Activated T-cell treated with anti-CD3 and anti-CD28 coated beads for 4 hours (primary cell): ENCODE data around the gene ARHGEF40.

Source experiments
- DNase-seq: peaks from one replicate; pipeline ENCODE4 v3.0.0-alpha.2; 2020

ARHGEF40 gene

GRCh38 chr14:21060614-21061346 lies 9.3 kb upstream of the ARHGEF40 start:
- DNase-seq: no peak

- no peak for DNase-seq
Observed at GRCh38 chr14:21061347-21061668, 8.8 kb upstream of the ARHGEF40 start.

GRCh38 chr14:21063479-21063878 lies 6.6 kb upstream of the ARHGEF40 start:
- DNase-seq: no peak

- no peak for DNase-seq
Observed at GRCh38 chr14:21066882-21067502, 3.1 kb upstream of the ARHGEF40 start.

GRCh38 chr14:21068521-21069387 lies 1.4 kb upstream of the ARHGEF40 start:
- DNase-seq: no peak

GRCh38 chr14:21069388-21070082 lies 569 bp upstream of the ARHGEF40 start:
- no peak for DNase-seq

- no peak for DNase-seq
Observed at GRCh38 chr14:21070610-21071224, 613 bp downstream of the ARHGEF40 start.

- DNase-seq: no peak
Observed at GRCh38 chr14:21071225-21072030, 1.3 kb downstream of the ARHGEF40 start.

GRCh38 chr14:21072031-21072473 lies 1.9 kb downstream of the ARHGEF40 start:
- no peak for DNase-seq

GRCh38 chr14:21072781-21073339 lies 2.8 kb downstream of the ARHGEF40 start:
- DNase-seq: no peak

- DNase-seq: no peak
Observed at GRCh38 chr14:21073921-21074320, 3.8 kb downstream of the ARHGEF40 start.

- no peak for DNase-seq
Observed at GRCh38 chr14:21074398-21075272, 4.5 kb downstream of the ARHGEF40 start.

- DNase-seq: no peak
Observed at GRCh38 chr14:21075719-21076437, 5.8 kb downstream of the ARHGEF40 start.

- no peak for DNase-seq
Observed at GRCh38 chr14:21077672-21078071, 7.6 kb downstream of the ARHGEF40 start.

GRCh38 chr14:21078287-21078686 lies 8.2 kb downstream of the ARHGEF40 start:
- DNase-seq: no peak

- no peak for DNase-seq
Observed at GRCh38 chr14:21078726-21079125, 8.6 kb downstream of the ARHGEF40 start.

- no peak for DNase-seq
Observed at GRCh38 chr14:21081521-21082142, 11.5 kb downstream of the ARHGEF40 start.

GRCh38 chr14:21083565-21084325 lies 13.6 kb downstream of the ARHGEF40 start:
- DNase-seq: no peak
